GM19240 (cell line): ENCODE measurements around the gene ITGAX.
"Not testable (repeated sequence)": the region's sequence is repeated elsewhere in the genome, so short reads cannot be mapped to it uniquely, and the experiment has no call there.

Source experiments
- DNase-seq: peaks from one replicate; pipeline ENCODE4 v3.0.0; 2011; ENCODE audit warnings: low spot score; ENCODE audit not compliant: insufficient read length

Gene ITGAX

DNA sequence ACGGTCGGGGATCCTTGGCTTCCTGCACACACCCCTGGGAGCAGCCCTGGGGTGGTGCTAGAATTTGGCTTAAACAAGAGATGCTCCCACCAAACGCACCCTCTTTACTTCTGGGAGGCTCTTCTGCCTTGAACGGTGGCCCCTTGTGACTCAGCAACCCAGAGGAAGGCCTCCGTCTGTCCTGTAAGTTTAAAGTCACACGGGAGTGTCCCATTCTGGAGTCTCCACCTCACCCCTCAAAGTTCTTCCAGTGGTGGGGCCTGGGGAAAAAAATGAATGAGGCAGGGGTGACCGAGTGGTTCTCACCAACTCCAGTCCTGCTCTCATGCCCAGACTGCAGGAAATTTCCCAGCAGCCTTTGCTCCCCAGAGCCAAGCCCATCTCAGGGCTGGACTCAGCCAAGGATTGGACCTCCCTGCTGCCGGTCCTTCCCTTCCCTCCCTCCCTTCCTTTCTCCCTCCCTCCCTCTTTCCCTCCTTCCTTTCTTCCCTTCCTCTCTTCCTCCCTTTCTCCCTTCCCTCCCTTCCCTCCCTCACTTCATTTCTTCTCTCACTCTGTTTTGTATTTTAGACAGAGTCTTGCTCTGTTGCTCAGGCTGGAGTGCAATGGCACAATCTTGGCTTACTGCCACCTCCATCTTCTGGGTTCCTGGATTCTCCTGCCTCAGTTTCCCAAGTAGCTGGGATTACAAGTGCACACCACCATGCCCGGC, 49.5 kb downstream of the ITGAX start:
- DNase-seq: no peak

DNA sequence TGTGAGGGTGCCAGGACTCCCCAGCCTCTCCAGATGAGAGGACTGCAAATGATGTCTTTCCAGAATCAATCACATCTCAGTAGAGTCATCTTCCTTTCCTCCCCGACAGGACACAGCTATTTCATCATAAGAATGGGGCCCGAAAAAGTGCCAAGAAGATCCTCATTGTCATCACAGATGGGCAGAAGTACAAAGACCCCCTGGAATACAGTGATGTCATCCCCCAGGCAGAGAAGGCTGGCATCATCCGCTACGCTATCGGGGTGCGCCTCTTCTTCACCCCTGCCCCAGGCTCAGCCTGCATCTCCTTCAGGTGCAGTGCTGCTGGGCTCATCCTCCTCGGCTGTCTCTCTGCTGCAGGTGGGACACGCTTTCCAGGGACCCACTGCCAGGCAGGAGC, 52.4 kb downstream of the ITGAX start:
- DNase-seq: no peak

DNA sequence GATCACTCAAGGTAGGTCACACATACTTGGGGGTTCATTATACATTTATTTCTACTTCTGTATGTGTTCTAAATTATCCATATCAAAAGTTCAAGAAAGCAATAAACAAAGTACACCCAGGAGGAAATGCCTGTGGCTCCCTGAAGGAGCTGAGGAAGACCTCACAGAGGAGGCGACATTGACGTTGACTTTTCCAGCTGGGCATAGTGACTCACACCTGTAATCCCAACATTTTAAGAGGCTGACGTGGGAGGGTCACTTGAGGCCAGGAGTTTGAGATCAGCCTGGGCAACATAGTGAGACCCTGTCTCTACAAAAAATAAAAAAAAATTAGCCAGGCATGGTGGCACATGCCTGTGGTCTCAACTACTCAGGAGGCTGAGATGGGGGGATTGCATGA, 54.5 kb downstream of the ITGAX start:
- no peak for DNase-seq

DNA sequence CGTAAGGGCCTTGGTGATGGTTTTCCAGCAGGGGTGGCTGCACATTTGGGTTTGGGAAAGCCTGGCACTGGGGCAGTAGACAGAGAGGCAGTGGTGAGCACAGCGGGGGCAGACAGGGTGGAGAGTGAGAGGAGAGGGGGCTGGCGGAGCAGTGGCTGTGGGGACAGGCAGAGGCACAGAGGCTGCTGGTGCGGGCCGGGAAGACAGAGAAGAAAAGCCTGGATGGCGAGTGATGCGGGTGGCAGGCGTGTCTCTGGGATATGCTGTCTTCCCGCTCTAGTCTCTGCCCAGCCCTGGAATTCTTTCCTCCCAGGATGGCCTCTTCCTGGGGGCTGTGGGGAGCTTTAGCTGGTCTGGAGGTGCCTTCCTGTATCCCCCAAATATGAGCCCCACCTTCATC, 55.1 kb downstream of the ITGAX start:
- no peak for DNase-seq

DNA sequence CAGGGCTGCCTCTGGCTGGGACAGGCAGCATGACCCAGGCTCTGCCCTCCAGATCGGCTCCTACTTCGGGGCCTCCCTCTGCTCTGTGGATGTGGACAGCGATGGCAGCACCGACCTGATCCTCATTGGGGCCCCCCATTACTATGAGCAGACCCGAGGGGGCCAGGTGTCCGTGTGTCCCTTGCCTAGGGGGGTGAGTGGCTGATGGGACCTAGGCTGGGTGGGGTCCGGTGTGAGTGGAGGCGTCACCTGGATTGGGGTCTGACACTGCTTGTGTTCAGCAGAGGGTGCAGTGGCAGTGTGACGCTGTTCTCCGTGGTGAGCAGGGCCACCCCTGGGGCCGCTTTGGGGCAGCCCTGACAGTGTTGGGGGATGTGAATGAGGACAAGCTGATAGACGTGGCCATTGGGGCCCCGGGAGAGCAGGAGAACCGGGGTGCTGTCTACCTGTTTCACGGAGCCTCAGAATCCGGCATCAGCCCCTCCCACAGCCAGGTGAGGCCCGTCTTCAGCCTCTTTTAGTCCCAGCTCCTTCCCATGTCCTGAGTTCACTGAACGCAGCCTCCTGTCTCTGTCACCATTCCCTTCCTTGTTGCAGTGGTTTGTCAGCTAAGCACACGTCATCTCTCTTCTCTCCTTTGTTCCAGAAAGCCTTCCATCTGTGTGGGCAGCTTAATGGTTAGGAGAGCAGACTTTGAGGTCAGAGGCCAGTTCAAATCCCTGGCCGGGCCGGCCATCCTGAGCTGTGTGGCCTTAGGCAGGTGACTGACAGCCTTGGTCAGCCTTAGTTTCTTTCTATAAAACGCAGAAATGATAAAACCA, 56.3 kb downstream of the ITGAX start:
- no peak for DNase-seq

DNA sequence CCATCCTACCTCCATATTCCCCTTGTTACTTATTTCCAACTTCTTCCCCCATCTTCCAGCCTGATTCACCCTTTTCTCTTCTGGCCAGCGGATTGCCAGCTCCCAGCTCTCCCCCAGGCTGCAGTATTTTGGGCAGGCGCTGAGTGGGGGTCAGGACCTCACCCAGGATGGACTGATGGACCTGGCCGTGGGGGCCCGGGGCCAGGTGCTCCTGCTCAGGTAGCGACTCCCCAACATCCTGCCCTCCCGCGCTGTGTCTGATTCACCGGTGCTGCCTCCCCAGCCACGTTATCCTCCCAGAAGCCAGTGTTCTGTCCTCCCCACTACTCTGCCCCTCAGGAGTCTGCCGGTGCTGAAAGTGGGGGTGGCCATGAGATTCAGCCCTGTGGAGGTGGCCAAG, 57.8 kb downstream of the ITGAX start:
- no peak for DNase-seq

DNA sequence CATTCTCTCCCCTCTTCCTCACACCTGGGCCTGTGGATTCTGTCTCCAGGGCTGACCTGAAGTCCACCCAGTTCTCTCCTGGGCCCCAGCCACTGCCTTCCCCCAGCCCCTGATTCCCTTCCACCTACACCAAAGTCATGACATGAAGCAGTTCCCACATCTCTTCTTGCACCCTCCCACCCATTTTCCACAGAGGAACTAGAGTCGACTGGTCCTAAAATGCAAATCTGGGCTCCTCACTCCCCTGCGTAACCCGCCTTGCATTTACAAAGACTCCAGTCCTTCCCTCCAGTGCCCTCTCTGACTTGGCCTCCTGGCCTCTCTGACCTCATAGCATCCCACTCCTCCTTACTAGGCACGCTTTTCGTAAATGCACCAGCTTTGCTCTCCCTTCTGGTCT, 58.4 kb downstream of the ITGAX start:
- DNase-seq: no peak

DNA sequence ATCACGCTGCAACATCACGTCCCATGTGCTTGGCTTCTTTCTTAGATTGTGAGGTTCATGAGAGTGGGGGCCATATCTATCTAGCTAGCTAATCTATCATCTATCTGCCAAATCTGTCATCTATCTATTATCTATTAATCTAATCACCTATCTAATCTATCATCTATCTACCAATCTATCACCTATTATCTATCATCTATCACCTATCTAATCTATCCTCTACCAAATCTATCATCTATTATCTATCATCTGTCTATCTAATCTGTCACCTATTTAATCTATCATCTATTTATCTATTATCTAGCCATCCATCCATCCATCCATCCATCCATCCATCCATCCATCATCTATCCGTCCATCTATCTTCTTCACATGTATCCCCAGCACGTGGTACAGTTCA, 59.0 kb downstream of the ITGAX start:
- DNase-seq: no peak

DNA sequence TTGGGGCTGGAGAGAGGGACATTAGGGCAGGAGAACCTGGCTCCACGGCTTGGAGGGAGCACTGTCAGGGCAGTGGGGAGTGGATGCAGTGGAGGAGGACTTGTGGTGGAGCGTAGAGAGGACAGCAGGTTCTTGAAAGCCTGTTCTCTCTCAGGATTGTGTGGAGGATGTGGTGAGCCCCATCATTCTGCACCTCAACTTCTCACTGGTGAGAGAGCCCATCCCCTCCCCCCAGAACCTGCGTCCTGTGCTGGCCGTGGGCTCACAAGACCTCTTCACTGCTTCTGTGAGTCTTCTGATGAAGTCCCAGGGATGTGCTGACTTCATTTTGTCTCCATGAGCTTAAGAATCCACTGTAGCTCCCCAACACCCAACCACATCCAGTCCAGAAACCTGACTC, 59.7 kb downstream of the ITGAX start:
- no peak for DNase-seq

DNA sequence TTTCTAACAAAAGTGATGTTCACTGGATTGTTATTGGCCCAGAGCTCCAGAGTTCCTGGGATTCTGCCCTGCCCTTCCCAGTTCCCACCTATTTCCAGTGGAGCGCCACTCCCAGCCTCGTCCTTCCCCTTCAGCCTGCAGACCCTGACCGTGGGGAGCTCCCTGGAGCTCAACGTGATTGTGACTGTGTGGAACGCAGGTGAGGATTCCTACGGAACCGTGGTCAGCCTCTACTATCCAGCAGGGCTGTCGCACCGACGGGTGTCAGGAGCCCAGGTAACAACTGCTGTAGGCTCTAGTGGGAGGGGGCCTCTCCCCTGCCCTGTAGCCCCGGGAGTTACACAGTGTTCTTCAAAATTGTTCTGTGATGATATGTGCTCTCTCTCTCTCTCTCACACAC, 61.4 kb downstream of the ITGAX start:
- no peak for DNase-seq

DNA sequence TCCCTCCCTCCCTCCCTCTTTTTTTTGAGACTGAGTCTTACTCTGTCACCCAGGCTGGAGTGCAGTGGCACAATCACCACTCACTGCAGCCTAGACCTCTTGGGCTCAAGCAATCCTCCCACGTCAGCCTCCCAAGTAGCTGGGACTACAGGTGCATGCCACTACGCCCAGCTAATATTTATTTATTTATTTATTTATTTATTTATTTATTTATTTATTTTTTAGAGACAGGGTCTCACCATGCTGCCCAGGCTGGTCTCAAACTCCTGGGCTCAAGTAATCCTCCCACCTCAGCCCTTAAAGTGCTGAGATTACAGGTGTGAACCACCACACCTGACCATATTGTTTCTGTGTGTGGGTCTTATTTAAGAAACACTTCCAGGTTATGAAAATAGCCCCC, 62.1 kb downstream of the ITGAX start:
- not testable (repeated sequence) for DNase-seq

DNA sequence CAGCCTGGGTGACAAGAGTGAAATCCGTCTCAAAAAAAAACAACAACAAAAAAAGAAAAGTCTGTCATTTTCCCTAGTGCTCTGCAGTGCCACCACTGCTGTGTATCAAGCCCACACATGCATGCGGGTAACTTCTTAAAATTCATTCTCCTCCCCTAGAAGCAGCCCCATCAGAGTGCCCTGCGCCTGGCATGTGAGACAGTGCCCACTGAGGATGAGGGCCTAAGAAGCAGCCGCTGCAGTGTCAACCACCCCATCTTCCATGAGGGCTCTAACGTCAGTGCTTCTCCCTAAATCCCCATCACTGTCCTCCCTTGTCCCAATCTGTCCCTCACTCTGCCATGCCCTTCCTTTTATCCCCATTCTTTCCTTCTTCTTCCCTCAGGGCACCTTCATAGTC, 62.9 kb downstream of the ITGAX start:
- no peak for DNase-seq

DNA sequence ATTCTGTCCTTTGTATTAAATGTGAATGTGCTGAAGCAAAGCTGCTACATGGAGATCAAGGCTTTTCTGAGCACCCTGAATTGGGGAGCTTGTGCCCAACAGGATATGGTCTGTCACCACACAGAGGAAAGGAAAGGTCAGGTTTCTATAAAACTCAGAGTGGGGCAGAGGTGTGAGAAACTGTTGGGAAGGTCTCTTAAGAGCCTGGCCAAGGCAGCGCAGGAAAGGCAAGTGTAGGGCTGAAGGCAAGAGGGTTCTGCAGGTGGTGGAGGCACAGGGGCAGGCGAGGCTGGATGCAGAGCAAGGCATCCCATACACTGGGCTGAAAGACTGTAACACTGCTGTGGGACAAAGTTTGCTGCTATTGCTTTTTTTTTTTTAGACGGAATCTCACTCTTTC, 65.1 kb downstream of the ITGAX start:
- no peak for DNase-seq

DNA sequence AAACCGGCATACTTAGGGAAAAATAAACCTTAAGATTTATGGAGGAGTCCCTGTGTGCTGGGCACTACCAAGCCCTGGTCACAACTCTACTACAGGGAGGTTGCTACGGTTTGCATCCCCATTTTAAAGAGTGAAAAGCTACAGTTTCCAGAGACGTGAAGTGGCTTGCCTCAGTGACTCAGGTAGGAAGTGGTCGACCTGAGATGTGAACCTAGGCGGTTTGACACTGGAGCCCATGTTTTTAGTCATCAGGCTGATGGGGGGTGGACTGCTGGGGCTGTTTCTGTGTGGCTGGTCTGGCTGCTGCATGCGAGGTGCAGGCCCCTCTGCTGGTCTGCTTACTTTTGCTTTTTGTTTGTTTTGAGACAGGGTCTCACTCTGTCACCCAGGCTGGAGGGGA, 66.6 kb downstream of the ITGAX start:
- DNase-seq: peak; percentile 35

DNA sequence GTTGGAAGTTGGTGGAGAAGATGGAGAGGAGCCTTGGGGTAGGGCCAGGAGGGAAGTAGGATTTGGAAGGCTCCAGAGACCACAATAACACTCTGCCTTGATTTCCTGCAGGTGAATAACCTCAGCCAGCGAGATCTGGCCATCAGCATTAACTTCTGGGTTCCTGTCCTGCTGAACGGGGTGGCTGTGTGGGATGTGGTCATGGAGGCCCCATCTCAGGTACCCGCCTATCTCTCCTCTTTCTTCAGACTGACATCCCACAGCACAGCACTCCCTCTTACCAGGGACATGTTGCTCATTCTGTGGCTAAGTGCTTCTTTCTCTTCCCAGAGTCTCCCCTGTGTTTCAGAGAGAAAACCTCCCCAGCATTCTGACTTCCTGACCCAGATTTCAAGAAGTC, 68.3 kb downstream of the ITGAX start:
- DNase-seq: no peak

DNA sequence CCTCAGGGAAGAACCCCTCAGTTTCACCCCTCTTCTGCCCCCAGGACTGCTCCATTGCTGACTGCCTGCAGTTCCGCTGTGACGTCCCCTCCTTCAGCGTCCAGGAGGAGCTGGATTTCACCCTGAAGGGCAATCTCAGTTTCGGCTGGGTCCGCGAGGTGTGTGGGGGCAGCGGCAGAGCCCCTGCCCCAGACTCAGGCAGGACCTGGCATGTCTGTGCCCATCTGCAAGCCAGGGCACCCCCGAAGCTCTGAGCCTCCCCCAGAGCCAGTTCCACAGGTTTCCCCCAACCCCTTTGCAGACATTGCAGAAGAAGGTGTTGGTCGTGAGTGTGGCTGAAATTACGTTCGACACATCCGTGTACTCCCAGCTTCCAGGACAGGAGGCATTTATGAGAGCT, 68.8 kb downstream of the ITGAX start:
- DNase-seq: no peak

DNA sequence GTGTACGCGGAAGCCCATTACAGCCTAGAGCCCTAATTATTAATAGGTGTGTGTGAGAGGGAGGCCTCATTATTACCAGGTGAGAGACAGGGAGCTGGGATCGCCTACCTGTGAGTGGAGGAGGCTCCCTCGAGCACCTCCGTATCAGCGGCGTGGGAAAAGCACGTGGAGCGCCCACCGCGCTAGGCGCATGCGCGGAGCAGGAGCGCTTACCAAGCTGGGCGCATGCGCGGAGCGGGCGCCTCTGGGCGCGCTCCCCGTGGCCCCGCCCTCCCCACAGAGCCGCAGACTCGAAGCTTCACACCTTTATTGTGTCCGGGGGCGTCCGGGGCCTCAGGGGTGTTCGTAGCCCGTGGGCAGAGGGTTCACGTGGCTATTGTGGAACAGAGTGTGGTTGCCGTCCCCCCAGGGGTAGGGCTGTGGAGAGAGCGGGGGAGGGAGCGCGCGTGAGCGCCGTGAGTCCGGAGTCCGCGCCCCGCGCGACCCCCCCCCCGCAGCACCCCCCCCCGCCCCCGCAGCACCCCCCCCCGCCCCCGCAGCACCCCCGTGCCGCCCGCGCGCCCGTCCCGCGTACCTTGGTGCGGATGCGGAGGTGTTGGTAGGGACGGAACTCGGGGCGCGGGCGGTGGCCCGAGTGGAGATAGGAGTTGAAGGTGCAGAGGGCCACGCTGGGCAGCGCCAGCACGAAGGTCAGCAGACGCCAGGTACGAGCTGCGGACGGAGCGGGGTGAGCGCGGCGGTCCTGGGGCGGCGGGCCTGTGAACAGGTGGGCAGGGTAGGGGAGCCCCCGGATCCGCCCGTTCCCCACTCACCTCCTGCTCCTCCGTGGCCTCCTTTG, 72.7 kb downstream of the ITGAX start:
- DNase-seq: no peak

DNA sequence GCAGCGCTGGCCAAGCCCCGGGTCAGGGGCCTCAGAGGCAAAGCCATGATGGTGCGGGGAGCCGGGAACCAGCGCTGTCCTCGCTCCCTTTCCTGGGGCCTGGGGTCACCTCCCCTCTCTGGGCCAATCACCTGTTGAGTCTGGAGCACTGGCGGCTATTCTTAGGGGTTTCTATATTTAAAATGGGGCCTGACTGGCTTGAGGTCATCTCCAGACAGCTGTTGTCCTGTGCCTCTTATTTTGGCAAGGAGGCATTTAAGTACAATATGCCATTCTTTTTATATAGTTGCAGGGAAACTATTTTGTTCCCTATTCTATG, 73.3 kb downstream of the ITGAX start, which contains the start of gene COX6A2:
Gene COX6A2, minus strand, starts transcription at position 82 of the 319 bp plus-strand sequence. Its CDS starts 35 bp downstream, at position 47.
- DNase-seq: no peak

DNA sequence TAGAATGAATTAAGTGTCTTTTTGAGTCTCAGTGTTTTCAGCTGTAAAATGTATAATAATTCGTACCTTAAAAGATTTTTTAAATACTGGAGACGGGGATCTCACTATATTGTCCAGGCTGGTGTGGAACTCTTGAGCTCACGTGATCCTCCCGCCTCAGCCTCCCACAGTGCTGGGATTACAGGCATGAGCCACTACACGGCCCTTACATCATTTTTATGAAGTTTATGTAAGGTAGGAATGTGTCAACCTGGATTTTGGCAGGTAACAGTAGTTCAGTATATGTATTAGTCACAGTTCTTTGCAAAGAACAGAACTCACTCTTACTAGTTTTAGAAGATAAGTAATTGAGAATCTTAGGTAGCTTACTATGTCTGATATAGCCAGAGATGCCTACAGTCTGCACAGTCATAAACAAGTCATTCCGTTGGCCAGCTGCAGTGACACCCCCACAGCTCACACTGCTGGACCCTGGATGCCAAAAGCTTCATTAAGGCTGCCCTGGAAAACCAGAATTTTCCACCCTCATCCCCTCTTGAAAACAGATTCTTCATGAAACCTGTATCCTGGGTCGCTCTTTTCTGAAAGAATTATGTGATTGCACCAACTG, 73.8 kb downstream of the ITGAX start:
- no peak for DNase-seq

DNA sequence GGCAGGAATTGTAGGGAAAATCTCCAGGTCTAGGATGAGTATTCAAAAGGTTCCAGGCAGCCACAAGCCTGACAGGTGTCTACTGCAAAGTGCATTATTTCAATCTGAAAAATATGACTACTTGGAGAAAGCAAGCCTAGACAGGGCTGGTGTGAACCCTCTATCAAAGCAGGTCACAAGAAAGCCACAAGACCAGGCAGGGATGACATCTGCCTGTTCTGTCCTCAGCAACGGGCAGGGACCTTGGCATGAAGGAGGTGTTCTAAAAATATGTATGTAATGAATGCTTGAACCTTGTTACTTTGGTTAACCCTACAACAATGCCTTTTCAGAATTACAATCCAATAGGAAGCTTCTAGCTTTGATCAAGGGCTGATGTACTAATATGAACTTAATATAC, 74.3 kb downstream of the ITGAX start:
- DNase-seq: no peak

DNA sequence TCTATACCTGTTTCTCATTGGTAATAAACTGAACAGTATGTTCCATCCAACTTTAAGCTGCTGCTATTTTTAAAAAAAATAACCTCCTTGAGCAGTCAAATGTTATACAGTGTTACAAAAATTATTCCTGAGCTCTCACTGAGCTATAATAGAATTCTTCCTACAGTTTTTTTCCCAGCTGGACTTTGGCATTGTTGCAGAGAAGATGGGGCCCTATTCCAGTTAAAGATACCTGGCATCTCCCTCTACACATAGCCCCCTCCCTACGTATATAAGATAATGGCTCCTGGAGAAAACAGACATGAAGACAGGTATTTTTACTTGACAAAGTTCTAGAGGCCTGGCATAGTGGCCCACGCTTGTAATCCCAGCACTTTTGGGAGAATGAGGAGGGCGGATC, 74.8 kb downstream of the ITGAX start:
- DNase-seq: no peak
